ENCODE measurements around the gene FOSL1. TPM values are rescaled to one million over a fixed set of nuclear protein-coding genes. Genes with fewer than 3 reads are reported as not detected.

Gene FOSL1
- total RNA-seq: 0.27 TPM
- long read RNA-seq: 0 reads

GRCh38 chr11:65900125-65900898 lies at the start of gene FOSL1:
Gene FOSL1, minus strand, starts transcription at chr11:65900388. Its CDS starts 49 bp downstream, at chr11:65900339.
- intact Hi-C loops (cut with DNase I): no loop called here
- peak; percentile 90 for ATAC-seq
- DNase-seq (ENCODE audit: missing footprints): peak; percentile 91

DNA sequence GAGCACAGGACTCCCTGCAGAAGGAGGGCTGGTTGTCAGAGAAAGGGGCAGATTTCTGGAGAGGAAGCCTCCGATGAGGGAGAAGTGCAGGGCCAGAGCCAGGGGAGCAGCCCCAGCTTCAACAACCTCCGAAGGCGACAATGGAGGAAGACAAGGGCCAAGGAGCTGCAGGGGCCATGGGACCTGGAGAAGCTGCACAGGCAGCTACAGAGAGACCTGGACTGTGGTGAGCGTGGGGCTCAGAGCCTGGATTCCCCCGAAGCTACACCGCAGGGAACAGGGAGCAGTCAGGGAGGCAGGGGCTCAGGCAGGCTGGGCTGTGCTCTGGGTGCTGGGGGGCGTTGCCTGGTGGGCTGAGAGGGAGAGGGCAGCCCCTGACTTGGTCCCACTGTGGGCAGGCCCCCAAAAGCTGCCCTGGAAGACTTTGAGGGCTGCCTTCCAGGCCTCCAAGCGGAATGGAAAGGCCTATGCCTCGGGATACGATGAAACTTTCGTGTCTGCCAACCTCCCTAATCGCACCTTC lies 47.5 kb upstream of the FOSL1 start:
- no peak for ATAC-seq
- intact Hi-C loops (cut with DNase I): no loop called here
- DNase-seq (ENCODE audit: missing footprints): no peak

DNA sequence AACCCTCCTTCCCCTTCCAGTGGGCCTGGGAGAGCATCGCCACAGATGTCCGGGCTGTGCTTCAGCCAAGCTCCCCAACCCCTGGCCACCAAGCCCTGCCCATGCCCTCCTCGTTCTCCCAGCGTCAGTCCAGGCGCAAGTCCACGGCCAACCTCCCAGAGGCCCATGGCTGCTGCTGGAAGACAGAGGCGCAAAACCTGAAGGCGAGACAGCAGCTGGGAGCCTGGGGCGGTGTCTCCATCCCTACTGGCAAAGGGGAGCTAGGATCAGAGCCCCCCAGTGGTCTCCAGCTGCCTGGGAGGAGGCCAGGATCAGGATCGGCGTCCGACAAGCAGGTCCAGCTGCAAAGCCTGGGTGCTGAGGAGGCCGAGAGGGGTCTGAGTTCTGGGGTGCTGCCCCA lies 46.9 kb upstream of the FOSL1 start:
- DNase-seq (ENCODE audit: missing footprints) (no peak), ATAC-seq (no peak)
- intact Hi-C loops (cut with DNase I): no loop called here

- intact Hi-C loops (cut with DNase I): no loop called here
- ATAC-seq (no peak), DNase-seq (ENCODE audit: missing footprints) (no peak)
Observed at GRCh38 chr11:65946655-65947054, 46.5 kb upstream of the FOSL1 start.

DNA sequence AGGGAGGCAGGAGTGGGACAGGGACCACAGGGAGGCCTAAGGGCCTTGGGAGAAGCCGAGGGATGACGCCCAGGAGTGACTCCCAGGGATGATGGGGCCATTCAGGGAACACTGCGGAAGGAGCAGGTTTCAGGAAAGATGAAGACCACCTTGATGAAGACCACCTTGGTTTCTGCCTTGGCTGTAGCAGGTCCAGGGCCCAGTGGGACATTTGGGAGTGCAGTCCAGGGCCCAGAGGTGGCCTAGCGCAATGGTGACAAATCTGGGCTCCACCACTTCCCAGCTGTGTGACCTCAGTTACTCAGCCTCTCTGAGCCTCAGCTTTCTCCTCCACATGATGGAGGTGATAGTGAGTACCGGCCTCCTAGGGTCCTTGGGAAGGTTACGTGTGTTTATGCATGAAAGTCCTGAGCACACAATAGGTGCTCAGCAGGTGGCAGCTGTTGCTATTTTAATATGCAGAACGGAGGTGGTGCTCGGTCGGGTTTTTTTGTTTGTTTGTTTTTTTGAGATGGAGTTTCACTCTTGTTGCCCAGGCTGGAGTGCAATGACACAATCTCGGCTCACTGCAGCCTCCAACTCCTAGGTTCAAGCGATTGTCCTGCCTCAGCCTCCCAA lies 45.9 kb upstream of the FOSL1 start:
- intact Hi-C loops (cut with DNase I): no loop called here
- DNase-seq (ENCODE audit: missing footprints) (no peak), ATAC-seq (no peak)

GRCh38 chr11:65945430-65945911 lies 45.3 kb upstream of the FOSL1 start, which contains the start of gene TSGA10IP:
Gene TSGA10IP, plus strand, starts transcription at chr11:65945480. Its CDS starts 196 bp downstream, at chr11:65945676.
- no peak for ATAC-seq
- intact Hi-C loops (cut with DNase I): no loop called here
- no peak for DNase-seq (ENCODE audit: missing footprints)

GRCh38 chr11:65944767-65945166 lies 44.6 kb upstream of the FOSL1 start:
- intact Hi-C loops (cut with DNase I): no loop called here

DNA sequence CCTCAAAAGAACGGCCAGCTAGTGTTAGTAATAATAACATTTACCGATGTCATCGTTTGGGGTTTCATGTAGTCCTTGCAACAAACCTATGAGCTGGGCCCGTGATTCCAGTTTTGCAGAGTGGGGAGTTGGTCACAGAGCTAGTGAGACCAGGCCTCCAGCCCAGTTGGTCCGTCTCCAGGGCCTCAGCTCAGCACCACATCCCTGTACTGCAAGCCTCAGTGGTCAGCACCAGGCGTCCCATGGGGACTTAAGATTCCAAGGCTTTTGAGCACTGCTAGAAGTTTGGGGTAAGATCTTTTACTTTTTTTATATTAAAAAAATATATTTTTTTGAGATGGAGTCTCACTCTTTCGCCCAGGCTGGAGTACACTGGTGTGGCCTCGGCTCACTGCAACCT lies 44.0 kb upstream of the FOSL1 start:
- ATAC-seq (no peak), DNase-seq (ENCODE audit: missing footprints) (no peak)
- intact Hi-C loops (cut with DNase I): no loop called here

More at GRCh38 chr11:65944767-65945166, 44.6 kb upstream of the FOSL1 start:
- ATAC-seq (no peak), DNase-seq (ENCODE audit: missing footprints) (no peak)

DNA sequence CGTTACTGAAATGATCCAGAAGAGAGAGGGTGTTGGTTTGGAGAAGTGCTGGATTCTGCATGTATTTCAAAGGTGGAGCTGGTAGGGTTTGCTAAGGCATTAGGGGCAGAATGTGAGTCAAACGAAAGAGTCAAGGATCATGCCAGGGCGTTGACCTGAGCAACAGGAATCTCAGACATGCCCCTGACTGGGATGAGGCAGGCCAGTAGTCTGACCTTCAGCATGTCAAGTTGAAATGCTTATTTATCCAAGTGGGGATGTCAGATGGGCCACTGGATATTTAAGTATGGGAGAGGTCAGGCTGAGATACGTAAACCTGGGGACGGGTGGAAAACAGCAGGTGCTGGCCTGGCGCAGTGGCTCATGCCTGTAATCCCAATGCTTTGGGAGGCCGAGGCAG lies 42.3 kb upstream of the FOSL1 start:
- intact Hi-C loops (cut with DNase I): no loop called here
- DNase-seq (ENCODE audit: missing footprints) (no peak), ATAC-seq (no peak)

DNA sequence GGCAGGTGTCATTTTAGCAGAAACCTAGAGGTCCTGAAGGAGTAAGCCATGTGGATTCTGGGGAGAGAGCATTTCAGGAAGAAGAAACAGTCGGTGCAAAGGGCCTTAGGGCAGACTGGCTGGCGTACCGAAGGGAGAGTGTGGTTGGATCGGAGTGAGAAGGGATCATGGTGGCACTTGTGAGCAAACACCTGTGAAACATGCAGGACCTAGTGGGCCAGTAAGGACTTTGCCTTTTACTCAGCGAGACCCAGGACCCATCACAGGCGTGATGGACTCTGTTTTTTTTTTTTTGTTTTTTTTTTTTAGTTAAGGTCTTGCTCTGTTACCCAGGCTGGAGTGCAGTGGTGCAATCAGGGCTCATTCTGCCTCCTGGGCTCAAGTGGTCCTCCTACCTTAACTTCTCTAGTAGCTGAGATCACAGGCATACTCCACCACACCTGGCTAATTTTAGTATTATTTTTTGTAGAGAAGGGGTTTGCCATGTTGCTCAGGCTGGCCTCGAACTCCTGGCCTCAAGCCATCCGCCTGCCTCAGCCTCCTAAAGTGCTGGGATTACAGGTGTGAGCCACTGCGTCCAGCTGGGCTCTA lies 41.6 kb upstream of the FOSL1 start:
- no peak for ATAC-seq
- intact Hi-C loops (cut with DNase I): no loop called here
- no peak for DNase-seq (ENCODE audit: missing footprints)

- DNase-seq (ENCODE audit: missing footprints): no peak
- ATAC-seq: no peak
- intact Hi-C loops (cut with DNase I): no loop called here
Observed at GRCh38 chr11:65937766-65938165, 37.6 kb upstream of the FOSL1 start.

DNA sequence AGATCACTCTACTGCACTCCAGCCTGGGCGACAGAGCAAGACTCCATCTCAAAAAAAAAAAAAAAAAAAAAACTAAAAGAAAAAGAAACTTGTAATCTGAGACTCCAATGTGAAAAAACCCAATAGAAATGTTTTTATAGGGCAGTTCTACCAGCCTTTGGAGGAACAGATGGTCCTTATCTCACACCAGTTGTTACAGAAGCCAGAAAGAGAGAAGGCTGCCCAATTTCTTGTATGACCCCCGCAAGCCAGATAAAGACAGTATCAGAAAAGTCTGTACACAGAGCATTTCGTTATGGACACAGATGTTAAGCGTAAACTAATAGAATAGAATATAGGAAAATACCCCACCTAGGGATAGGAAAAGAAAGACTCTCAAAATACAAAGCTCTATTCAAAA lies 33.8 kb upstream of the FOSL1 start:
- DNase-seq (ENCODE audit: missing footprints): no peak
- no peak for ATAC-seq
- intact Hi-C loops (cut with DNase I): no loop called here

DNA sequence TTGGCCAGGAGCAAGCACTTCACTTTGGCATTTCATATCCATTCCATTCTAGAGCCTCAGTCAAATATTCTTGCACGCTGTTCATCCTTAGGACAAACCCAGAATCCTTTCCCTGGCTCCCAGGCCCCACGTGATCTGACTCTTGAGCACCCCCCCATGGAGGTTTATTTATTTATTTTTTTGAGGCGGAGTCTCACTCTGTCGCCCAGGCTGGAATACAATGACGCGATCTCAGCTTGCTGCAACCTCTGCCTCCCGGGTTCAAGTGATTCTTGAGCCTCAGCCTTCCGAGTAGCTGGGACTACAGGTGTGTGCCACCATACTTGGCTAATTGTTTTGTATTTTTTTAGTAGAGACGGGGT lies 32.4 kb upstream of the FOSL1 start:
- intact Hi-C loops (cut with DNase I): no loop called here
- no peak for ATAC-seq
- no peak for DNase-seq (ENCODE audit: missing footprints)

DNA sequence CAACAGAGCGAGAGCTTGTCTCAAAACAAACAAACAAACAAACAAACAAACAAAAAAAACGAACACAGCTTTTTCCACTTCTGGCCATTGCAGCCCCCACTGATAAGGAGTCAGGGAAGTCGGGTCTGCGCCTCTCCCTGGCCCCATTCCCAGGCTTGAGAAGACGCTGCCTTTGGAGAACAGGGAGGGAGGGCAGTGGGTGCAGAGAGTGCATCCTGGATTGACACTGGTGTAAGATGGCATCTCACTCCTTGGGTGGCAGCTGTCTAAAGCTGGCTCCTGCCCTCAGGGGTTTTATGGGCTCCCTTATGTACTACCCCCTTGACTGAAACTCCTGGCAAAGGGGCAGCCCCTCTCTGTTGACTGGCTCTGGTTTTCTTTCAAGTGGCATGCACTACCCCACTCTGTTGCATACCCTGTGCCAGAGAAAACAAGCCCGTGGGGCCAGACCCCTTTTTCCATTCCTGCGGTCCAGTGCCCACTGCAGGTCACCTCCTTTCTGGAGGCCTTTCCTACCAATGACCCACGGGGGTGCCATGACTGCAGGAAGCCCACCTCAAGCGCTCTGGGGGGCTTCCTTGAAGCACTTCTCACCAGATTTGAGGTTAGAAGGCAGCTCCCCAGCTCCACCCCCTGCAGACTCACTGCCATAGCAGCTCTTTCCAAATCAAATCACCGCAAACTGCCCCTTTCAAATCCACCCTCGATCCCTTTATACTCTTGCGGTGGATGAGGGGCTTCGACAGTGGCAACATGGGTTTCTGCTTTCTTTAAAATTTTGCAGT lies 31.8 kb upstream of the FOSL1 start:
- DNase-seq (ENCODE audit: missing footprints): no peak
- no peak for ATAC-seq
- intact Hi-C loops (cut with DNase I): no loop called here

DNA sequence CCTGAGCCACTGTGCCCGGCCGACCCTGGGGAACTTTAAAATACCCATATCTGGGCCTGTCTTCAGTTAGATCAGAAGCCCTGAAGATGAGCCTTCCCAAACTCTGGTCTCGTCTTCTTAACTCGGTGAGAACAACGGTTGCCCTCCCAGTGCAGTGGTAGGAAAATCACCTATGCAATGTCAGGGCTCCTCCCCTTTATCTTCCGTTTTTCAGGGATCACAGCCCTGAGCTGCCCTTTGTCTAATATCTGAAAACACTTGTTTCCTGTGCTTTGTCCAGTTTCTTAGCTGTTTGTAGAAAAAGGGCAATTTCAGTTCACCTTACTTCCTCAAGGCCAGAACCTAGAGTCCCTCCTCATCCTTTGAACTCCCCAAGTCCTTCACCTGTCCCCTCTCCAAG lies 28.5 kb upstream of the FOSL1 start:
- ATAC-seq (no peak), DNase-seq (ENCODE audit: missing footprints) (no peak)
- intact Hi-C loops (cut with DNase I): no loop called here

GRCh38 chr11:65927904-65928397 lies 27.8 kb upstream of the FOSL1 start:
- ATAC-seq (no peak), DNase-seq (ENCODE audit: missing footprints) (no peak)
- intact Hi-C loops (cut with DNase I): no loop called here

GRCh38 chr11:65925397-65925796 lies 25.2 kb upstream of the FOSL1 start:
- intact Hi-C loops (cut with DNase I): no loop called here
- ATAC-seq (no peak), DNase-seq (ENCODE audit: missing footprints) (no peak)

GRCh38 chr11:65922565-65922964 lies 22.4 kb upstream of the FOSL1 start:
- no peak for ATAC-seq
- intact Hi-C loops (cut with DNase I): no loop called here
- DNase-seq (ENCODE audit: missing footprints): no peak

- intact Hi-C loops (cut with DNase I): no loop called here
- no peak for ATAC-seq
- no peak for DNase-seq (ENCODE audit: missing footprints)
Observed at GRCh38 chr11:65921876-65922275, 21.7 kb upstream of the FOSL1 start.

Data from Right ventricle myocardium inferior (tissue), 1 donor.